NCI-H1105 (cell line): Measurements from ENCODE around the gene GARS1.
"Not testable (repeated sequence)": the region's sequence is repeated elsewhere in the genome, so short reads cannot be mapped to it uniquely, and the experiment has no call there.

Experiments
- DNase-seq: peaks from one replicate; lab custom pipeline; 2025; lab: John Stamatoyannopoulos, UW

Gene GARS1

DNA sequence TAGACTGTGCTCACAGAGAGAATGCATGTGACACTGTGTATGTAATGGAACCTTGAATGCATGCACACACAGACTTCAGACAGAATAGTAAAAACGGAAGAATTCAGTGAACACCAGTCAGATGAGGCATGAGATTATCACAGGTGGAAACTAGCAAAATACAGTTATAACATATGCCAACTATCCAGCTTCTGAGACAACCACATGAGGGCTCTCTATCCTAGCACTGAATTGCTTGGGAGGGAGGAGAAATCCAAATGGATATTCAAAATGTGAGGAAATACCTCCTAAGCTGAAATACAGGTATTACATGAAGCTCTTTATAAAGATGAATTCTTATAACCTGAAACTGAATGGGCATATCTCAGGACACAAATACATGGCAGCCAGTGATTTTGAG is 30.6 kb downstream of the GARS1 start:
- DNase-seq, result no peak

DNA sequence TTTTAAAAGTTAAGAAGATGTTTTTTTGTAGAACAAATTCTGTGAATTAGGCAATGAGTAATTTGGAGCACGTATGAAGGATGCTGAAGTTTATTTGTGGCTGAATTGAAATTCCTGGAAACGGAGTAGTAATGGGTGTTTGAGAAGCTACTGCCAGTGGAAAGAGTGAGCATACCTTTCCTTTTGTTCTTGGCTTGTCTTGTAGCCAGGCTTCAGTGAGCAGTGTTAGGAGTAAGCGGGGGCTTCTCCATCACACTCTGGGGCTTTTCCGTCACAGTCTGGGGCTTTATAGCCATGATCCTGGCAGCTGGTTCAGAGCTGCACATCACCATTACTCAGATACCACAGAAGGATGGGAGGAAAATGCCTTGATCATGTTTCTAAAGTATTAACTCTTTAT is 32.3 kb downstream of the GARS1 start:
- DNase-seq, result no peak

DNA sequence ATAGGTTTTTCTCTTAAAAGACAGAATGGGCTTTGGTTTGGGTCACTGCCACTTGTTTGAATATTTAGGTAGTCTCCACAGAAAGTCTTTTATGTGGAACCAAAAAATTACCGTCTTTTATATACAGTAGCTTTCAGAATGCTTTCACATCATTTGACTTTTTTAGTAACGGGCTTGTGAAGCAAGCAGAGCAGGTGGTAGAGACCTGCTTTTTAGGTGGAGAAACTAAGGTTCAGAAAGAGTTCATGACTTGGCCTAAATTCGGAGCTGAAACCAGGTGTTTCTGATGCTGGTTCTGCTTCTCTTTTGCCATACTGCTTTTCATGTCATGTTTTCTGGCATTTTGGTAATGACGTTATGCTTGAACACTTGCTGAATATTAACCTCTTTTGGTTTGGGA is 36.3 kb downstream of the GARS1 start:
- no peak for DNase-seq

DNA sequence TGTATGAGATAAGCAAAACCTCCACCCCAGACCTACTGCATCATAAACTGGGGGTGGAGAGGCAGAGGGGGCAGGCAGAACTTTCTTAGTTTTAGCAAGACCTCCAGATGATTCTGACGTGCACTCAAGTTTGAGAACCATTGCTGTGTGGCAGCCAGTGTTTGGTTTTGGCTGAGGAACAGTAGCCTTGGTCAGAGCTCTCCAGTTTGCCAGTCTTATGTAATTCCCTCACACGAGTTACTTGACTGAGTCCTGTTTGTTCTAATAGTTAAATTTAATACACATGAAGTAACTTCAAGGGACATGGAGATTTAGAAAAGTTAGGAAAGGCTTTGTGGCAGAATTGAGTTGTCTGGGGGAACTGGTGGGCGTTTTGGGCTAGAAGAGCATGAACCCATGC is 38.5 kb downstream of the GARS1 start:
- no peak for DNase-seq

DNA sequence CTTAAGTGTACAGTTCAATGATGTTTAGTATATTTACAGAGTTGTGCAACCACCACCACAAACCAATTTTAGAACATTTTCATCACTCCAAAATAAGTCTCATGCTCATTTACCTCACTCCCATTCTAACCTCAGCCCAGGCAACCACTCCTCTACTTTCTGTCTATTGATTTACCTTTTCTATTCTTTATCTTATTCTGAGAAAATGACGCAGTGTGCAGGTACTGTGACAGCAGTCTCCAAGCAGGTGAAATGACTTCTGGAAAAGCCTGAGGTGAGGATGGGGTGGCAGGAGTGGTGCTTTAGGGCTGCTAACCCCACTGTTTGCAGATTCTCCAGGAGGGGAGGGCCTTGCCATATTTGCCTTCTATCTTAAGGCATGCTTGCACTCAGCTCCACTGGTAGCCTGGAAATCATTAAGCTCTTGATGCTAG is 39.5 kb downstream of the GARS1 start:
- DNase-seq, result no peak

DNA sequence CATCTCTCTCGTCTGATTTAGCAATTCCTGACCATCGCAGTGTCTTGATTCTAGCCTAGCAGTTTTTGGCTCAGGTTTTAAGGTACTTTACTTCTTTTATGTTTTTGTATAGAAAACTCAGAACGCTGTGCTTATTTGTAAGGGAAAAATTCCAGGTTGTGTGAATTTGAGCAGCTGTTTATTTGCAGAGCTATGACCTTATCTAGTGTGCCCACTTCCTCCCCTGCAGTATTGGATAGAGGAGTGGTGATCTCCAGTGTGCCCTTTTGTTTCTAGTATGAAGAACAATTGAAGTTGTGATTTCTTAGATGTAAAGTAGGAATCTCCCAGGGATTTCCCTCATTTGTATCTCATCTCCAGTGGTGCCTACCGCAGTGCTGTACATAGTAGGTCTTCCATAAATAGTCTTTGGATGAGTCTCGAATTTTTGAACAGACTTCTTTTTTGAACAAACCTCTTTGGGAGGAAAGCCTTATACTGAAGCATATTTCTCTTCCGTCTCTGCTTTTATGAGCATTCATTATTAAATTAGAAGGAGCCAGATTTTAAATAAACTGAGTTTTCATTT is 40.0 kb downstream of the GARS1 start:
- no peak for DNase-seq

DNA sequence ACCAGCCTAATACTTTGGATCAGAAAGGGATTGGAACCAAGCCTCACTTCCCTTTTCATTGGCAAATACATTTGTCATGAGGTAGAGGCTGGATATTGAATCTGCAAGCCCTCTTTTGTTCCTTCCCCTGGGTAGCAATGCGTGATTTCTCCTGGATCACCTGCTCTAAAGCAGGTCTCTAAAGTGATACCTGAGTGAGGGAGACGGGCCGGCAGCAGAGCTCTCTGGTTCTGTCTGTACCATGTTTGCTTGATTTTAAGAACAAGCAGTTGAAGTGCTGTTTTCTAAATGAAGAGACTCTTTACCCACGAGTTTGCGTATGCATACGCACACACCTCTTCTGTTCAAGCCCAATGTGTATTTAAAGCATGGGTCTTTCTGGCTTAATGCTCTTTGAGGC is 41.1 kb downstream of the GARS1 start:
- no peak for DNase-seq

DNA sequence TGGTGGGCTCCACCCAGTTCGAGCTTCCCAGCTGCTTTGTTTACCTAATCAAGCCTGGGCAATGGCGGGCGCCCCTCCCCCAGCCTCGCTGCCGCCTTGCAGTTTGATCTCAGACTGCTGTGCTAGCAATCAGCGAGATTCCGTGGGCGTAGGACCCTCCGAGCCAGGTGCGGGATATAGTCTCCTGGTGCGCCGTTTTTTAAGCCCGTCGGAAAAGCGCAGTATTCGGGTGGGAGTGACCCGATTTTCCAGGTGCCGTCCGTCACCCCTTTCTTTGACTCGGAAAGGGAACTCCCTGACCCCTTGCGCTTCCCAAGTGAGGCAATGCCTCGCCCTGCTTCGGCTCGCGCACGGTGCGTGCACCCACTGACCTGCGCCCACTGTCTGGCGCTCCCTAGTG is 47.6 kb downstream of the GARS1 start:
- not testable (repeated sequence) for DNase-seq

DNA sequence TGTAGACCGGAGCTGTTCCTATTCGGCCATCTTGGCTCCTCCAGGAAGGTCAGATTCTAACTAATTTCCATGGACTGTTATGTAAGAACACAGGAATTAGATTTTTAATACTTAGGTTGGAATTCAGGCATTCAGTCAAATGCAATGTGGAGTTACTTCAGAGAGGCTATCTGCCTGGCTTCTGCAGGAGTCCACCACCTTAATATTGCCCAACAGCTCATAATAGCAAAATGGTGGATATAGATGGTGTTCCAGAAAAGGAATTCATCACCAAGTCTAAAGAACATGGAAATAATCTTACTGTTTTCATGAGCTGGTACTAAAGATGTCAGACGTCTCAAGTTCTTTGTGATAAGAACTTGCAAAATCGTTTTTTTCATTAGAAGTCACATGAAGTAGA is 48.1 kb downstream of the GARS1 start:
- DNase-seq, result no peak

DNA sequence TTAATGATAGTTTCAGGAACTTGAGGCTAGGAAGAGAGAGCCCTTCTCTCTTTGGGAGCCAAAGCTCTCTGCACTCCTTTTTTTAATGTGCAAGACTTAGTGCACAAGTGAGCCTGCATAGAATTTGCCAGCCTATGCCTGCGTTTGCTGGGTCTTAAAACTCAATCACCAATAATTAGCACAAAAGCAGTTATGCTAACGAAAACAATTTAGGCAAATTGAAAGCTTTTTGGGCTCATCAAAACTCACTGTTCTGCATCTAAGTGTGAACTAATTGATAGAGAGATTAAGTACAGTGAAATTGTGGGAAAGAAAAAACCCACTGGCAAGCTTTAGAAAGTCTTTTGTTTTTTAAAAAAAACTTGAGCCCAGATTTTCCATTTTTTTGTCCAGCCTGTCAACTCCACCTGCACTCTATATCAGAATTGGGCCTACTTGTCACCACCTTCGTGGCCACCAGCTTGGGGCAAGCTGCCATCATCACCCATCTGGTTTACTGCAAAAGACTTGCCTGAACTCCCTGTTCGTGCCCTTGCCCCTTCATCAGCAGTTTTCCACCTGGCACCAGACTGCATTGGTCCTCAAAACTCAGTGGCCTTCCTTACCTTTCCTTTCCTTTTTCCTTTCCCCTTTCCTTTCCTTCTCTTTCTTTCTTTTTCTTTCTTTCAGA is 49.7 kb downstream of the GARS1 start:
- no peak for DNase-seq

DNA sequence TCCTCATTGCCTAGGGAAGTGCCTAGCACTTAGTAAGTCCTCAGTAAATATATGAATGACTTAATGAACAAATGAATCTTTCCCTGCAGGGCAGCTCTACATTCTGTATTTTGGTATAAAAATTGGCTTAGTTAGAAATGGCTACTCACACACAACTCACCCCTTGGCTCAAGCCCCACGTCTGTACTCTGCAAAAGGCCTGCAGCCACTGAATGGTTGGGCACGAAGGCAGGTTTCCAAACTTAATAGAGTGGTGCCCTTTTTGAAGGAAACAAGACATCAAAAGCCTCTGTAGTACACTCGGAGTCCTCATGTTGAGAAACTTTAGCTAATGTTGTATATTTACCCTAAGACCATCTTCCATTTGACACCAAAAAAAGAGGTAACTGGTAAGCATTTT is 51.0 kb downstream of the GARS1 start:
- DNase-seq, result no peak

DNA sequence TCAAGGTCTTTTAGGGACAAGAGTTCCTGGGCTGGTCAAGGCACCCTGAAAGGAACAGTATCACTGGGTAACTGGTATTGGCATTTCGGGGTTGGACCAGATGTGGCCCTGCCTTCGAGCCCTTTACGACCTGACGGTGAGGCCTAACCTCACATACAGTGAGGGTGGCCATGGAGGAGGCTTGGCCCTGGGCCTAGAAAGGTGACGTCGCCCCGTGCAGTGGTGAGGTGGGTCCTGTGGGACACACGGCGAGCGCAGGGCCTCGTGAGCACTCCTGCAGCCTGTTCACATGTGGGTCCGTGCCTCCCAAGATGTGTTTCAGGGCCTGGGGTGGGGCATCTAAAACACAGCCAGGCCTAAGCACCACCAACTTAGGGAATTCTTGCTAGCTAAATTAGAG is 51.5 kb downstream of the GARS1 start:
- no peak for DNase-seq

DNA sequence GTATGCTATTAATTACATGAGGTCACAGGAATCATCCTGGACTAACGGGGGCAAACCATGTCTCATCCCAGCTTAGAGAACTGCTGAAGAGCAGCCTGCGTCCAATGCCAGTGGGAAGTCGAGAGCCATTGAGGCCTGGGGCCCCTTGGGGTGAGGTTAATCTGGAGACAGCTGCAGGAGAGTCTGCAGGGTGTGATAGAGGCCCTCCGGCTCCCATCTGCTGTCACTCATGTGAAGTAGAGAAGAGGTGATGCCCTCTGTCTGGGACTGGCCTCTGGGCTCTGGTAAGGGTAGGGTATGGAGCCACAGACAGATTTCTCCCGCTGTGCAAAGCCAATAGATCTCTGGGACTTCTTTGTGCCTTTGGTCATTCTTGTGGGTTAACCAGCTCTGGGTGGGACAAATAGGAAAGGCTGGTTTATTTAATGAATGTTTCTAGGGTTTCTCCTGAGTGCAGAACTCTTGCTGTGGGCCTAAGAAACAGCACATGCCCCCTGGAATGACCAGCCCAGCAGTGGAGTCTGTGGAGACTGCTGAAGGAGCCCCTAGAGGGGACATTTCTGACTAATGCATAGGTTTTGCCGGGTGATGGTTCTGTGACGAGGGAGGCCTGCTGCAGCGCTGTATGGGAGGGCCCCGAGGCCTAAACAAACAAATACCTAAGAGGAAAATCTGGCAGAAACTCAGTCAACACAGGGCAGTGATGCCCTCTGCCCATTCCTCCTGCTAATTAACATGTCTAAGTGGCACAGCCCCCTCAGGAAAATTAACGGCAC is 53.1 kb downstream of the GARS1 start:
- no peak for DNase-seq

DNA sequence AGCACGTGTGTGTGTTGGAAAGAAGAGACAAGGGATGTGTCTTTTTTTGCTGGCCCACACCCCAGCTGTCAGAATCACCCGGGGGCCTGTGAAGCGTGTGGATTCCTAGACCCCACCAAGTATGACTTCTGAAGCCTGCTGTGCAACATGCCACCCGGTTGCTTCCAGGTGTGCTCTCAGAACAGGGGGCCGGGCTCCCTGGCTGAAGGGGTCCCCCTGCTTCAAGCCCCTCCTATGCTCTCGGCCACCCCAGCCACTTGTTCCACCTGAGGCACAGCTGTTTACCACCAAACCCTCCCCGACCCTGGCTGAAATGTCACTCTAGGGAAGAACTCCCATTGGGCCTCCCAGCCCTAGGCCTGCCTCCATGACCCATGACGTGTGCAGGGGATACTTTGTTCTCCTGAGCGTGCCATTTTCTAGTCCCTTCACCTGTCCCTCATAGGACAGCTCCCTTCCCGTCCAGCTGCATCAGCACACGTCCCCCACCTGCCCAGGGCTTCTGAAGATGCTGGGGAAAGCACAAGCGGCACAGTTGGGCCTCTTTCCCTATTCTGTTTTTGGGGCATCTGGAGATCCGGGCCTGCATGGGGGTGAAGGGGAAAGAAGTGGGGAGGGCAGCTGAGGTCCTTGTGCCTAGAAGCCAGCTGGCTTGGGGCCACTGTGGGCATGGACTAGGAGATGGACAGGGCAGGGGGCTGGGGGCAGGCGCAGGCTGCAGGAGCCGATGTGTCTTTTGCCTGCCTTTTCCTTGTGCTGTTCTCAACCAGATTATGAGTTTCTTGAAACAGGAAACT is 54.3 kb downstream of the GARS1 start:
- DNase-seq, result no peak

DNA sequence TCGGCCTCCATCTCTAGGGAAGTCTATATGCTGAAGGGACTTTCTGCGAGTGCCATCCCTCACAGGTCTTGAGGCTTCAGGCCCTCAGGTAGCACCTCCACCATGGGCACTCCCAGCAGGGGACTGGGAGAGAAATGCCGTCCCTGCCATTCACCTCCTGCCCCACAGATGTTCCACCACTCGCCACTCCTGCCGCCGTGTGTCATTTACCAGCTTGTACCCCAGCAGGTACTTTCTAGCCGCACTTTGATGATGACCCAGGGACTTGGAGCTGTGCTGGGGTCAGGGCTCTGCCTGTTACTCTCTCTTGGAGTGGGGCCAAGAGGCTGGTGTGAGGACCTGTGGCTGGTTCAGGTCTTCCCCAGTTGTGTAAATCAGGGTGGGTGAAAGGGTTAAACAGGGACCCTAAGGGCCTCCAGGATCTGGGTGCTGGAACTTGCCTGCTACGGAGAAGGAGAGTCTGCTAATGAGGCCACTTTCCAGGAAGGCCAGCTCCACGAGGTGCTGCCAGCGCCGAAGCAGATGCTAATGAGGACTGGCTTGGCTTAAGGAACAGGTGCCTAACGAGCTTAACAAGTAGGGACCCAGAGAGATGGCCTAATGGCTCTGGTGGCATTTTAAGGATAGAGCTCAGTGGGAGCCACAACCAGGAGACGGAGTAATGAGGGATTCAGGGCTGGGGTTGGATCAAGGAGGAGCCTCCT is 55.2 kb downstream of the GARS1 start:
- DNase-seq, result no peak

DNA sequence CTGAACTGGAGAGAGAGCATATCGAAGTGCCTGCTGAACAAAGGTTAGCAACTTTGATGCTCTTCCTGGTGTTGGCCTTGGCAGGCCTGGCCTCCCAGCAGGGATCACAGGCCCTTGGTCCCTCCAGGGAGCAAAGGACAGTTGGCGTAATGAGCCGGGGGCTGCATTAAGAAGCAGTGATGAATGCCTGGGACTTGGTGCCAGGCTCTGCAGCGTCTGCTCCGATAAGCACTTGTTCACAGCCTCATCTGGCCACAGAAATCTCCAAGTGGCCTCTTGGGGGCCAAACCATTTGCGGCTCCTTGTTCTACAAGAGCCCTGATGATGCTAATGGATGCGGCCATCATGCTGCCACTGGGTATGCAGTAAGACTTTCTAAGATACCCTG is 55.7 kb downstream of the GARS1 start:
- no peak for DNase-seq

DNA sequence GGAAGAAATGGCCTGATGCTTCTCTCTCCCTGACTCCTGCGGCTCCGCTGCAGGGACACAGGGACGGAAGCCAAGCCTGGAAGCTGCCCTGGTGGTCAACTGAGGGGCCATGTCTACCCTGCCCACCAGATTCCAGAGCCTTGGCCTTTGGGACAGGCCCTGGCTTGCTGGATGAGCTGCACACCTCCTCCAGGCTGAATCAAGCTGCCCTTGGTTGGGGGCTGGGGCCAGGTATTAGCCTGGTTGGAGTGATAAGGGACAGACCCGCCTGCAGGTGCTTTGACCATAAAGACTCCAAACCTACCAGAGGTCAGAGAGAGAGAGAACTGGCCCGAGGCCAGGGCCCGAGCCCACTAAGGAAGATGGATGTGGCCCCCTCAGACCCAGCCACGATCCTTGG is 57.5 kb downstream of the GARS1 start:
- DNase-seq, result no peak

DNA sequence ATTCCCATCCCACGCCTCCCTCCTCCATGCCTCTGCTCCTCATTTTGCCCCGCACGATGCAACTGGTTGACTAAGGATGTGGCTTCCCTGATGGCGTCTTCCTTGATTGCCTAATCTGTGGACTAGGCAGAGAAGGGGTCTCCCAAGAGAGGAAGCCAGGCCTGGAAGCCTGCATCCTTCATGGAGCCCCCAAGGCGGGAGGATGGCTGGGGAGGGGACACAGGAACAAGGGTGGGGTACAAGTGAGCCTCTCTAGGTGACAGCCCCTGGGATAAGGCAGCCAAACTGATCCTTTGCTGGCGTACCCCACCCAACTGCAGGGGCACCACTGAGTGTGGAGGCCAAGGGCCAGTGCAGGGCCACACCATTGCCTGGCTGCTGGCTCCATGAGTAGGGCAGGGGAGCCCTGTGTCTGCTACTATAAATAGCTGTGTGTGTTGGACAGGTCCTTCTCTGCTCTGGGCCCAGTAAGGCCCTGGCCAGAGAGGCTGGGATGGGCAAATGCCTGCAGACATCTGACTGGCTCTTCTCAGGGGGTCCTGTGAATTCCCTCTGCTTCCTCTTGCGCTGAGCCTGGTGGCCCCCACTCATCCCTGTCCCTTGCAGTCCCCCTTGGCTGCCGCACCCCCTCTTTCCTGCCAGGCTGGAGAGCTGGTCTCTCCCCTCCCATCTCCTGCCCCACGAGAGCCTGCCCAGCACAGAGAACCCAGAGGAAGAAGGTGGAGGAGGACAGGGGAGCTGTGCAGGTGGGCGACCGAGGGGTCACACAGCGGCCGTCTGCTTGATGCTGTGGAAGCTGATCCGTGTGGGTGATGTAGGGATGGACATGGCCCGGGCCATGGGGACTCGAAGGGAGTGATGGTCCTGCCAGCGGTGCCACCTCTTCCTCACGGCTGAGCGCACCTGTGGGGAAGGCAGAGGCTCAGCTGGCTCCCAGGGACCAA is 58.3 kb downstream of the GARS1 start:
- DNase-seq, result no peak

DNA sequence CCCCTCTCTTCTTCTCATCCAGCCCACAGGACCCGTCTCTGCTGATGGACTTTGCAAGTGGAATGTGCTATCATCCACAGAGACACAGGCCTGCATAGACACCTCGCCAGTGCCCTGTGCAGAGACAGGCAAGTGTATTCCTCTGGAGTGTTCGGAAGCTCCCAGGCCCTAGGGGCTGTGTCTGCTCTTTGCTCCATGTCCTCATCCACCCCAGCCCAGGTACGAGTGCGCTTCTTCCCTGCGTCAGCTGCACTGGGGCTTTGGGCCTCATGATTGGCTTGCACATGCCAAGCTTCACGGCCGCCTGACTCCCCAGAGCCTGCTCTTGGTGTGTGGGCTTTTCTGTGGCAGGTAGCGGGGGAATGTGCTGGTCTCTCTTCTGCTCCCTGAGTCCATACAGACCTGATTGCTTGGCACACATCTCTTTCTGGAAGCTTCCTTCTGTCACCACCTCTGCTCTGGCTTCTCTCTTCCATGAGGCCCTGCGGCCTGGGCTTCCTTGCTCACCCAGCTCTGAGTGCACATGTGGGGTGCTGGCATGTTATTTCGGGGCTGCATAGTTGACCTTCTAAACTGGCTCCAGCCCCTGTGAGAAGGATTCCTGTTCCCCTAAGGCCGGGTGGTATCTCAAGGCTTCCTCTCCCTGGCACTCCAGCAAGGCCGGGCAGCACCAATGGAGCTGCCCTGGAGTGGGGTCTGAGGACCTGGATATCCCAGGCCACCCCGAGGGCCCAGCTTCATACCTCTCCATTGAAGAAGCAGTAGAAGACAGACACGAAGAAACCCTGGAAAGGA is 59.8 kb downstream of the GARS1 start:
- no peak for DNase-seq
